Tibial nerve (tissue), 3 donors: Measurements from ENCODE around the gene AHCTF1.

Experiments used
- EP300 ChIP-seq, 2 donors: sonication (generic); formaldehyde crosslinking; IDR thresholded peaks; one replicate each; pipeline ENCODE4 v1.6.1; 2017; ENCODE audit warnings: antibody characterized with exemption in 2 of 2, mild to moderate bottlenecking in 1 of 2
- POLR2A ChIP-seq, 2 donors: fragments of 450-650 bp; IDR thresholded peaks; one replicate each; pipeline ENCODE4 v1.6.1; 2017; ENCODE audit warnings: antibody characterized with exemption in 2 of 2, mild to moderate bottlenecking in 2 of 2, moderate library complexity in 2 of 2

DNA sequence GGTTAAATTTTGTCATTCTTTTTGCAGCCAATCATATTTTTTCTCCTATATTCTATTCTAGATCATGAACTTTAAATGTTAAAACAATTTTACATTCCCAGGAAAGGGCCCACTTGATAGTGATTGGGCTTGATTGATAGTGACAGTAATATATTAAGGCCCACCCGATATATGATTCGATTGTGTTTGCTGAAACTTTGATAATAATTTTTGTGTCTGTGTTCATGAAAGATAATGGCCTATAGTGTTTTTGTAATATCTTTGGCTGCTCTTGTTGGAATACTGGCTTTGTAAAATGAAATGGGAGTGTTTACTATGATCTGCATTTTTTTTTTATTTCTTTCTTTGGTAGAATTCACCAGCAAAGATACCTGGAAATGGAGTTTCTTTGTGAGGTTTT, 107.2 kb downstream of the AHCTF1 start:
- TF ChIP-seq POLR2A (IDR thresholded peaks at IDR 0.05) (no peak), EP300 (IDR thresholded peaks at IDR 0.05) (no peak)
